H1 (cell line): ENCODE data around the gene TRIM47. TPM values are rescaled to one million over a fixed set of nuclear protein-coding genes. Genes with fewer than 3 reads are reported as not detected.
A peak's percentile ranks its signal among the peaks of the same experiment; 100 is the strongest.

ENCODE experiments used
- ASH2L ChIP-seq: fragments of 200-600, 300-600 bp; sonication (generic); IDR thresholded peaks from one replicate; pipeline ENCODE4 v1.7.1; 2017; ENCODE audit warnings: low read length
- CREB1 ChIP-seq: IDR thresholded peaks from 2 replicates; pipeline ENCODE4 v1.6.1; 2012; ENCODE audit warnings: inconsistent platforms
- FOSL1 ChIP-seq: IDR thresholded peaks from 2 replicates; pipeline ENCODE4 v1.6.1; 2011; ENCODE audit warnings: mild to moderate bottlenecking, low read depth, low read length, moderate library complexity; ENCODE audit not compliant: insufficient read depth
- GABPA ChIP-seq: IDR thresholded peaks from 2 replicates; pipeline ENCODE4 v1.6.1; 2011; ENCODE audit warnings: mild to moderate bottlenecking, low read length, moderate library complexity, borderline replicate concordance; ENCODE audit not compliant: insufficient read depth
- KDM5A ChIP-seq: fragments of 200-600 bp; IDR thresholded peaks from 2 replicates; pipeline ENCODE4 v1.7.1; 2012; ENCODE audit warnings: mild to moderate bottlenecking, low read length, inconsistent platforms, mixed read lengths
- RBBP5 ChIP-seq: IDR thresholded peaks from 2 replicates; pipeline ENCODE4 v1.7.1; 2012; ENCODE audit warnings: low read depth, mild to moderate bottlenecking, inconsistent platforms, low read length, moderate library complexity, borderline replicate concordance
- SP1 ChIP-seq: IDR thresholded peaks from 2 replicates; pipeline ENCODE4 v1.6.1; 2011; ENCODE audit warnings: low read depth, low read length
- SP4 ChIP-seq: IDR thresholded peaks from 2 replicates; pipeline ENCODE4 v1.6.1; 2012; ENCODE audit warnings: low read length, inconsistent platforms
- TAF7 ChIP-seq: optimal IDR thresholded peaks from 2 replicates; pipeline ENCODE3; 2011; ENCODE audit warnings: low read depth, mild to moderate bottlenecking, inconsistent platforms, low read length, moderate library complexity, borderline replicate concordance
- TCF12 ChIP-seq: IDR thresholded peaks from 2 replicates; pipeline ENCODE4 v1.6.1; 2011; ENCODE audit warnings: low read depth, mild to moderate bottlenecking, low read length
- YY1 ChIP-seq: IDR thresholded peaks from 2 replicates; pipeline ENCODE4 v1.6.1; 2011; ENCODE audit warnings: low read depth, mild to moderate bottlenecking, low read length
- polyA plus RNA-seq, 7 experiments: library from polyadenylated mRNA; depleted of rRNA in 3 of 7; stranded (reverse) in 5 of 7; unstranded in 2 of 7; fragments of >200 nt in 5 of 7; fragments of 200-250 nt in 2 of 7; gene quantifications; 1 replicate in 5 of 7; 2 replicates in 1 of 7; 4 replicates in 1 of 7; pipeline versions ENCODE4 v1.2.1 to v1.2.3, GENCODE V29; 2011 to 2013; ENCODE audit warnings: missing spikeins in 2 of 7, mixed read lengths in 2 of 7
- total RNA-seq: library from RNA; stranded (reverse); fragmentation: NEBNext Ultra II Directional; extraction: Animal tissue kit (Norgen Biotek cat#: 25700); gene quantifications from 2 replicates; pipeline ENCODE4 v1.2.1, GENCODE V29; 2021

Gene TRIM47
- total and polyA plus RNA-seq, 2 of the 8 experiments (the other 6 are each of a cell fraction or from before 2014, with no cell fraction given): 6.3 to 6.4 TPM

DNA sequence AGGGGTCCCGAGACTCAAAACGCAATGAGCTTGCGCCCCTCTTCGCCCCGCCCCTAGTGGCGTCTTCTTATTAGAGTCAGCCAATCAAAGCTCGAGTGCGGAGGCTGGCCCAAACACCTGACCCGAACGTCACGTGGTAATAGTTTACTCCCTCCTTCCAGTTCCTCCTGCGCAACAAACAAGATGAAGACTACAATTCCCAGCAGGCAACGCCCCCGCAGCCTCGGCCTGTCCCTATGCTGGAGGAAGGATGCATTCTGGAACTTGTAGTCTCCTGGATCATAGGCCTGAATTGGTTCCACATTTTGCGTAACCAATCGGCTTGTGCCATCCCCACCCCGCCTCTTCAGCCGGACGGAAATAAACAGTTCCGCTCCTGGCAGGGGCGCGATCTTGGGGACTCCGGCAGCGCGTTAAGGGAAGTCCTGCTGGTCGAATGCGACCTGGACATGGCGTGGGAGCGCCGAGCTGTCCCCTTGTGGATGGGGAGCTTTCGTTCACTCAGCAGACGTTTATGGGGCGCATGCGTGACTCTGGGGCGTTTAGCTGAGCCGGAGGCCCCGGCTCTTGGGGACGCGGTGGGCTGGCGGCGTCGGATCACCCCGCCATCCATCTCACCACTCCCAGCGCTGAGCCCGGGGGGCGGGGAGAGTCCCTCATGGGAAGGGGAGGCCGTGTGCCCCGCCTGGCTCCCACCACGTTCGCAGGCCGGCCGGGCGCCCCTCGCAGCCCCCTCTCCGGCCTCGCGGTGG is 22.9 kb downstream of the TRIM47 start, which contains the start of gene WBP2 (continued):
- TF ChIP-seq FOSL1: no peak
- no peak for TF ChIP-seq KDM5A
- no peak for TF ChIP-seq GABPA
- no peak for TF ChIP-seq TCF12
- peak; percentile 83 for TF ChIP-seq ASH2L
- TF ChIP-seq SP1: peak; percentile 86; the same call in 1 of the 2 replicates
- TF ChIP-seq CREB1: peak; percentile 86
- 0 out of 2 replicates have a peak, but pooled peaks have one; percentile 22 for TF ChIP-seq YY1
- peak; percentile 94; the same call in 1 of the 2 replicates for TF ChIP-seq SP4
- no peak for TF ChIP-seq TAF7
- no peak; the same call in 1 of the 2 replicates for TF ChIP-seq RBBP5
